ENCODE data around the gene SLC24A1. TPM values are rescaled to one million over a fixed set of nuclear protein-coding genes. Genes with fewer than 3 reads are reported as not detected.

The SLC24A1 gene
- total RNA-seq: 14.3 and 20.0 TPM in 2 replicates

DNA sequence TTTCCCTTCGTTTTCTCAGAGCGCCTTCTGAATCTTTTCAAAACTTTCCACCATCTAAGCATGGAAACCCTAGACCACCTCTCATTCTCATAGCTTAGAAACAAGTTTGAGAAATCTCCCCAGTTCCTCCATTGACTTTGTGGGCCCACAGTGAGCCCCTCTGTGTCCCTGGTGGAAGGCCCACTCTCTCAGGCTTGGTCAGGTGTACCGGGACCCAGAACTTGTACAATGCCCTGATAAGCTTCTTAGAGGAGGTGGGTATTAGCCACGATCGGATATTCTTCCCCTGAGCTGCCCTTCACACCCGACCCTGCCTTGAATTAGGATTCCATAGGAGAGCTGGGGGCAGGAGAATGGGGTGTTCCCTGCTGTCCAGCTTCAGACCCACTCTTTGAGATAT is at the start of gene SLC24A1:
TSS of gene SLC24A1 (plus strand) at position 301 of the 400 bp plus-strand sequence. CDS start 2,143 bp downstream, outside the sequence.

DNA sequence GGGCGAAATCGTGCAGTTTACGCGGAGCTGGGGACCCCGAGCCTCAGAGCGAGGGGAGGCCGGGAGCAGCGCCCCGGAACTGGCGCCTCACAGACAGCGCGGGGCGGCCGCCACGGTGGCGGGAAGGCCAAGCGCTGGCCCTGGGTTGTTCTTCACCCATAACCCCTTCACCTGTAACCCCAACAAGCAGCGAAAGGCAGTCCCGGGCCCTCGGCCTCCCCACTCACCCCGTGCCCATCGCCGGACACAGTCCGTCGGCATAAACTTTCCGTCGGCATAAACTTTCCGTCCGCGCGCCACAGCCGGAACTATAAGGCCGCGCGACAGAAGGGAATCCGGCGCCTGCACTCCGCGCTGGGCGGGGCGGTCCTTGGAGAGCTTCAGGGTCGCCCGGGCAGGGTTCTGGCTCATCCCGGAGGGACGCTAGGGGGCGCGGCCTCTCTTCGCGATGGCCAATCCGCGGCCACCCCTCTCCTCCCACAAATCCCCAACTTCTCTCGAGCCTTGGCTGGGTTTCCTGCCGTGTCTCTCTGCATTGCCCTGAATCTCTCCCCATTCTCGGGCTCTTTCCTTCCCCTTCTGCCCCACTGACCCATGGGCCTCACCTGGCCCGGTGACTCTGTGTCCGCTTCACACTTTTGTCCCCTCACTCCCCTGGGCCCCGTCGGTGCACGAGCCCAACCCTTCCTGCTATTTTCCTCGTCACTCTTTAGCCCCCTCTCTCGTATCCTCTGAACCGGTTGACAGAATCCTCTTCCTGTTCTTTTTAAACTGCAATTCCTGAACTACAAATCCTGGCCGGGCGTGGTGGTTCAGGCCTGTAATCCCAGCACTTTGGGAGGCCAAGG is 10.6 kb upstream of the SLC24A1 start, which contains the start of gene INTS14:
TSS of gene INTS14 (minus strand) at position 261 of the 848 bp plus-strand sequence. CDS start 3,751 bp downstream, outside the sequence.

Small RNA genes within 50 kb of the gene (small RNA-seq; reads per million reads assigned to genes)
- 0.14 reads per million for gene SNORD13E

Other genes starting within 250 kb of the SLC24A1 start
- gene IGDCC3, start 243.9 kb upstream of the SLC24A1 start, total RNA-seq: 0.33 and 7.1 TPM in 2 replicates
- 1.8 and 8.2 TPM in 2 replicates for gene IGDCC4, start 199.0 kb upstream of the SLC24A1 start, total RNA-seq
- 36.5 and 41.9 TPM in 2 replicates for gene DPP8, start 104.2 kb upstream of the SLC24A1 start, total RNA-seq
- gene HACD3, start 91.5 kb upstream of the SLC24A1 start, total RNA-seq: 78.5 and 110 TPM in 2 replicates
- gene INTS14, start 10.8 kb upstream of the SLC24A1 start, total RNA-seq: 34.2 and 36.1 TPM in 2 replicates
- 6.6 and 7.9 TPM in 2 replicates for gene DENND4A, start 170.4 kb downstream of the SLC24A1 start, total RNA-seq
- 66.7 and 267 TPM in 2 replicates for gene RAB11A, start 247.6 kb downstream of the SLC24A1 start, total RNA-seq